Large intestine (tissue), 3 donors: ENCODE measurements around the gene HMGB2. TPM values are rescaled to one million over a fixed set of nuclear protein-coding genes. Genes with fewer than 3 reads are reported as not detected.

Experiments
- DNase-seq, 2 donors: peaks; one replicate each; pipeline versions ENCODE4 v3.0.0 to v3.0.0-alpha.2; 2013
- H3K27ac ChIP-seq: one replicate; pipeline ENCODE4 v1.5.1; 2013; ENCODE audit warnings: low read length
- H3K27me3 ChIP-seq: 2 replicates; pipeline ENCODE4 v1.6.1; 2013; ENCODE audit warnings: low read length; ENCODE audit not compliant: control insufficient read depth, insufficient read depth
- H3K36me3 ChIP-seq: 2 replicates; pipeline ENCODE4 v1.6.1; 2013; ENCODE audit warnings: low read length; ENCODE audit not compliant: control insufficient read depth, insufficient read depth
- H3K4me1 ChIP-seq: one replicate; pipeline ENCODE4 v1.6.1; 2013; ENCODE audit warnings: low read length; ENCODE audit not compliant: control insufficient read depth, insufficient read depth
- H3K4me3 ChIP-seq: one replicate; pipeline ENCODE4 v1.5.1; 2013; ENCODE audit warnings: low read length
- H3K9me3 ChIP-seq: one replicate; pipeline ENCODE4 v1.6.1; 2013; ENCODE audit warnings: mild to moderate bottlenecking, low read depth, low read length, moderate library complexity; ENCODE audit not compliant: control insufficient read depth
- WGBS: methylation state at CpG from one replicate; pipeline ENCODE4 v1.1.5; 2013; ENCODE audit warnings: low lambda C conversion rate; ENCODE audit not compliant: insufficient coverage; 5-methylcytosine and 5-hydroxymethylcytosine counted together
- polyA plus RNA-seq: library from polyadenylated mRNA; unstranded; fragments of 120-200 nt; gene quantifications from one replicate; pipeline ENCODE4 v1.2.1, GENCODE V29; 2013

Gene HMGB2
- polyA plus RNA-seq, 1 donor: 172 TPM

DNA sequence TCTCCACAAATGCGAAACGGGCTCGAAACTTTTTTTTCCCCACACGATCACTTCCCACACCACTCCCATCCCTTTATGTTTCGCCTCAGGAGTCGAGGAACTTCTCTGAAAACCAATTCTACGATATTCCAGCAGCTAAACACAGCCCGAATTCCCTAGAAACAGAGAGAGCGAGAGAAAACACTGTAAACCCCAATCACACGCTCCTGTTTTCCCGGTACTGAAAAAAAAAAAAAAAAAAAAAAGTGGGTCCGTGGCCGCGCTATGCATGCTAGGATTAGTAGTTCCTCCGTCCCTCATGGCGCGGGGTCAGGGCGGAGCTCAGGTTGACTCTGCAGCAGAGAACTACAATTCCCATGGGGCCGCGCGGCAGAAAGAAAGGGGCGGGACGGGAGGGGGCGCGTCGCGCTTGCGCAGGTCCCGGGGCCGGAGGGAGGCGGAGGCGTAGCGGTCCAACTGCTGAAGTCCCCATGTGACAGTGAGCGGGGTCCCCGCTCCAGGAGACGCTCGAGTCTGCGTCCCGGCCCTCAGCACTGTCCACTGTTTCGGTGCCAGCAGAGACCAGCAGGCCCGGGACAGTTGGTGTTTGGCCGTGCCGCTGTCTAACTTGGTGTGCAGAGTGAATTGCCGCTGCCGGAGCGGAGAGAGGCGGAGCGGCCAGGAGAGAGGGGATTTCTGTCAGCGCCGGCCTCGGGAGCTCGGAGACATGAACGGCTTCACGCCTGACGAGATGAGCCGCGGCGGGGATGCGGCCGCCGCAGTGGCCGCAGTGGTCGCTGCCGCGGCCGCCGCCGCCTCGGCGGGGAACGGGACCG is 36.5 kb upstream of the HMGB2 start, which contains the start of gene SAP30:
SAP30 (plus strand) TSS at position 478 of the 815 bp plus-strand sequence; CDS start at position 707, 229 bp downstream.
- WGBS: 0% methylated on average over 3 of the region's 72 CpGs
- Histone ChIP-seq H3K4me1 (no peaks in the 10 kb centered on the region), H3K9me3 (no peaks in the 10 kb centered on the region), H3K27me3 (no peaks in the 10 kb centered on the region), H3K27ac (peak within 1 kb of the TSS; percentile 88), H3K36me3 (peaks cover 1% of the 10 kb centered on the region), H3K4me3 (peak within 1 kb of the TSS; percentile 65)
- peak; percentile 98 to 99 for DNase-seq

DNA sequence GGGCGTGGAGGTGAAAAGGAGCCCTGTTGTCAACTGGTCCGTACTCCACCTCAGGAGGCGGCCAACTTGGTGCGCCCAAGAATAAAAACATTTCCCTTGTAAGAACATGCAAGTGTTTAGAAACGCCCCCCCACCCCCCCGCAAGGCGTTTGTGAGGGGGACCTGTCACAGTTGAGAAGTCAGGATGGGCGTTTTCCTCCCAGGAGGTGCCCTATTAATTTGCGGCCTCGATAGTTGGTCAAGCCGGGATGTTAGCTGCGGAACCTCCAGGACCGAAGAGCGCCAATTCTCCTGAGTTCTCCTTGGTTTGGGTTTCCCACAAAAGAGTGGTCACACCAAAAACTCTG is 35.9 kb upstream of the HMGB2 start:
- Histone ChIP-seq H3K36me3 (no peaks in the 10 kb centered on the region), H3K4me1 (no peaks in the 10 kb centered on the region), H3K9me3 (no peaks in the 10 kb centered on the region), H3K27ac (peak overlapping the region; percentile 88), H3K4me3 (peak overlapping the region; percentile 65), H3K27me3 (no peaks in the 10 kb centered on the region)
- WGBS: no CpG with 5 or more reads among the region's 14 CpGs
- DNase-seq: no peak

DNA sequence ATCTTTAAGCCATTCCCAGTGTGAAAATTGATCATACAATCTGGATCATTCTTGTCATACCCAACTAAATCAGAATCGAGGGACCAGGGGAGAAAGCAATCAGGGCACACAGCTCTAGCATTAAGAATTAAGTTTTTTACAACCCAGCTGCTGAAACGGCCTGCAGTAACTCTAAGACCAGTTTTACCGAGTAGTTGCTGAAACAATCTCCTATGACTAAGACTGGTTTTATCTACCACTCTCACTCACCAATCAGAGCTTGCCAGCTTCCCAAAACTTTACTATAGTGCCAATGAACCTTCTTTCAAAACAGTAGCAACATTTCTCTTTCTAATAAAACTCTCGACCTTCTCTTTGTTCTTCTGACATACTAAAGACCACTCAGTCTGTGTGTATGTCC is 33.8 kb upstream of the HMGB2 start:
- Histone ChIP-seq H3K4me1 (no peaks in the 10 kb centered on the region), H3K27ac (no peak overlapping the region), H3K27me3 (no peaks in the 10 kb centered on the region), H3K4me3 (no peak overlapping the region), H3K36me3 (no peaks in the 10 kb centered on the region), H3K9me3 (no peaks in the 10 kb centered on the region)
- DNase-seq: no peak
- 69% methylated on average over 3 of the region's 4 CpGs for WGBS

DNA sequence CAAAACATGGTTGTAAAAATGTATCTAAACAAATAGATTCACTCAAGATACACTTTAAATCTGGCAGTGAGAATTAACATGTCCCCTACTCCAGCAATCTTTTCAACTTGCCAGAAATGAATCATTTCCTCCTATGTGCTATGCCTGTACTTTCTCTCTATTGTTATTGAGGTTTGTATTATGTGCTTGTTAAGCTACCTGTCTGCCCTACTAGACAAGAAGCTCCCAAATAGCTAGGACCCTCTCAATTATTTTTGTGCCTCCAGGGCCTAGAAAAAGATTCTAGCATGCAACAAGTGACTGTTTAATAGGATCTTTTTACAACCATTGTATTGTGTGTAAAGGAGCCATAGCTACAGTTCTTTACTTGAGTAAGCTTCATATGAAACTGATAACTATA is 33.1 kb upstream of the HMGB2 start:
- DNase-seq: no peak
- H3K9me3 ChIP-seq: no peaks in the 10 kb centered on the region

DNA sequence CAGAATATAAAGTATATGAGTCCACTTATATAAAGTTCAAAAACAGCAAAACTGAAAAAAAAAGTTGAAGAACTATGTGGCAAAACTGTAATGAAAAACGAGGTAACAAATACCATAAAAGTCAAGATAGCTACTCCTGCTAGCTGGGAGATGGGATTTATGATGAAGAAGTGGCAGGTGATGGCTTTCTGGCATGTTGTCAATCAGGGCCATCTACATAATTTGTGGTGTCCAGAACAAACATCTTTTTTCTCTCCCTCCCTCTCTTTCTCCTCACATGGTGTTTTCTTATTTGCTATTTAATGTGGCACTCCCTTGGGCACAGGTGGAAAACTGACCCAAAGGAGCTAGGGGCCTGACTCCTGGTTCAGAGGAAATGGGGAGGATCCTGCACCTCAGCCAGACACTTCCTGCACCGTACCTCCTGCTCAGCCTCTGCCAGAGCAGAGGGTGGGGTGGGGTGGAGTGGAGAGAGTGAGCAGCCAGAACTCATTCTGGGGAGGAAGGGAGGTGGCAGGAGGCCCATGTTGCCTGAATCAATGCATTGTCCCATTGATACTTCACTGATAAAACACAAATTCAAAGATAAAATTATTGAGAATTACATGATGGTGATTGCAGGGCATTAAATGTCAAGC is 31.3 kb upstream of the HMGB2 start:
- Histone ChIP-seq H3K27me3 (no peaks in the 10 kb centered on the region), H3K9me3 (no peaks in the 10 kb centered on the region), H3K27ac (no peak overlapping the region), H3K4me1 (no peaks in the 10 kb centered on the region), H3K36me3 (no peaks in the 10 kb centered on the region), H3K4me3 (no peak overlapping the region)
- 71% methylated on average over 1 of the region's 2 CpGs for WGBS
- DNase-seq: no peak

More for the DNA sequence above, 33.1 kb upstream of the HMGB2 start:
- H3K27me3 ChIP-seq: no peaks in the 10 kb centered on the region
- H3K27ac ChIP-seq: no peak overlapping the region
- no peaks in the 10 kb centered on the region for H3K36me3 ChIP-seq
- no peak overlapping the region for H3K4me3 ChIP-seq
- no peaks in the 10 kb centered on the region for H3K4me1 ChIP-seq

DNA sequence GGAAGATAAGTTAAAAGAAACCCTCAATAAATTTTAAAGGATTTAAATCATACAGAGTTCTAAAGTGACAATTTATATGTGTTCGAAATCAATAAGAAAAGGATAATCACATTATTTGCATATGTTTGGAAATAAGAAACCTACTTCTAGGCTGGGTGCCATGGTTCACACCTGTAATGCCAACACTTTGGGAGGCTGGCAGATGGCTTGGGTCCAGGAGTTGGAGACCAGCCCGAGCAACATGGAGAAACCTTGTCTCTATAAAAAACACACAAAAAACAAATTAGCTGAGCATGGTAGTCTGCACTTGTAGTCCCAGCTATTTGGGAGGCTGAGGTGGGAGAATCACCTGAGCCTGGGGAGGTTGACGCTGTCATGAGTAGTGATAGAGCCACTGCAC is 28.5 kb upstream of the HMGB2 start:
- no peaks in the 10 kb centered on the region for H3K27me3 ChIP-seq
- no peaks in the 10 kb centered on the region for H3K36me3 ChIP-seq
- H3K9me3 ChIP-seq: no peaks in the 10 kb centered on the region
- WGBS: 93% methylated on average over 3 of the region's 3 CpGs
- no peak for DNase-seq
- H3K27ac ChIP-seq: no peak overlapping the region
- H3K4me1 ChIP-seq: no peaks in the 10 kb centered on the region
- H3K4me3 ChIP-seq: no peak overlapping the region

DNA sequence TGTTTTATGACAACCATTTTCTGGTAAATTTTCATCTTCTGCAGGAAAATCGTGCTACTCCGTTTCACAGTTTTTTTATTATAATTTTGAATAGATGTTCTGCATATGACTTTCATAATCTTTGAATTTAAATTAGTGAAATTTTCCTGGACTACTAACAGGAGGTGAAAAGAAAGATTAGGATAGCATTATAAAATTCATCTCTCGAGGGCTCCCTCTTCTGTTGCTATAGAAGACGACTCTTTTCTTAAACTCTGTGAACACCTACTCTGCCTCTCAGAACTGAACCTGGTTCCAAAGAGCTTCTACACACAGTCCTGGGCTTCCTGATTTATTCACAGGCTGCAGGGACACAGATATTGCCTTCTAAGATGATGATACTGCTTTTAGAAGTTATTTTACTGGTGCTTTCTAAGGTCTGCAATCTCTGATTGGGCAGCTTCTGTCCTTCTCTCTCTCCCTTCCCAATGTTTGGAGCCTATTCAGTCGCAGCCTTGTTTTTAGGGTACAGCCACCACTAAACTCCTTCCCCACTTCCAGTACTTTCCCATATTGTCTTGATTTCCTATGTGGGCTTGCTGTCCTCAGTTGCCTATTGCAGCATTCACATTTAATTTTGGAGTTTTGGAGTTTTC is 26.5 kb upstream of the HMGB2 start:
- Histone ChIP-seq H3K27me3 (no peaks in the 10 kb centered on the region), H3K36me3 (no peaks in the 10 kb centered on the region), H3K27ac (no peak overlapping the region), H3K9me3 (no peaks in the 10 kb centered on the region), H3K4me3 (no peak overlapping the region), H3K4me1 (no peaks in the 10 kb centered on the region)
- 100% methylated on average over 1 of the region's 5 CpGs for WGBS
- no peak for DNase-seq

DNA sequence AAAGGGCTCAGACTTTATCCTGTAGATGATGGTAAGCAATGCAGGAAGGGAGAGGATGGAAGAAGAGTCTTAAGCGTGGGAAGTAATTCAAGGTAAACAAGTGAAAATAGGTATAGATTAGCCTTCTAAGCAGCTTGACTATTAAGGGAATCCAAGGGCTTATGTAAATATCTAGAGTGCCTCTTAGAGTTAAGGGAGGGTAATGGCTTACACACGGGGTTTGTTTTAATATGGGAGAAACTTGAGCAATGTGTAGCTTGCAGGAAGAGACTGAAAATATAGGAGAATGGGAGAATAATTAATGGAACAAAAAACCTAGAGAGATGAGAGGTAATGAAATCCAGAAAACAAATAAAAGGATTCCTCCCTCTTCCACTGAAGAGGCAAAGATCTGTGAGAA is 23.8 kb upstream of the HMGB2 start:
- no peak overlapping the region for H3K27ac ChIP-seq
- WGBS: 21% methylated on average over 2 of the region's 2 CpGs
- H3K27me3 ChIP-seq: no peaks in the 10 kb centered on the region
- no peak overlapping the region for H3K4me3 ChIP-seq
- H3K36me3 ChIP-seq: no peaks in the 10 kb centered on the region
- no peaks in the 10 kb centered on the region for H3K4me1 ChIP-seq
- DNase-seq: no peak
- no peaks in the 10 kb centered on the region for H3K9me3 ChIP-seq

DNA sequence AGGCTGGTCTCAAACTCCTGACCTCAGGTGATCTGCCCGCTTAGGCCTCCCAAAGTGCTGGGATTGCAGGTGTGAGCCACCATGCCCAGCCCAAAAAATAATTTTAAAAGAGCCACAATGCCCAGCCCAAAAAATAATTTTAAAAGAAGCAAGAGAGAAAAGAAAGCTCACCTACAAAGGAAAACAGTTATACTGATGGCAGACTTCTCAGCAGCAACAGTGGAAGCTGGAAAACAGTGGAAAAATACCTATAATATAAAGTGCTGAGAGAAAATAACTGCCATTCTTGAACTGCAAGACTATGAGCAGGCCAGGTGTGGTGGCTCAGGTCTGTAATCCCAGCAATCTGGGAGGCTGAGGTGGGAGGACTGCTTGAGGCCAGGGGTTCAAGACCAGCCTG is 13.3 kb upstream of the HMGB2 start:
- Histone ChIP-seq H3K36me3 (no peaks in the 10 kb centered on the region), H3K4me1 (no peaks in the 10 kb centered on the region), H3K4me3 (no peak overlapping the region), H3K27me3 (no peaks in the 10 kb centered on the region), H3K9me3 (no peaks in the 10 kb centered on the region), H3K27ac (no peak overlapping the region)
- DNase-seq: no peak
- WGBS: no CpG with 5 or more reads among the region's 1 CpG

DNA sequence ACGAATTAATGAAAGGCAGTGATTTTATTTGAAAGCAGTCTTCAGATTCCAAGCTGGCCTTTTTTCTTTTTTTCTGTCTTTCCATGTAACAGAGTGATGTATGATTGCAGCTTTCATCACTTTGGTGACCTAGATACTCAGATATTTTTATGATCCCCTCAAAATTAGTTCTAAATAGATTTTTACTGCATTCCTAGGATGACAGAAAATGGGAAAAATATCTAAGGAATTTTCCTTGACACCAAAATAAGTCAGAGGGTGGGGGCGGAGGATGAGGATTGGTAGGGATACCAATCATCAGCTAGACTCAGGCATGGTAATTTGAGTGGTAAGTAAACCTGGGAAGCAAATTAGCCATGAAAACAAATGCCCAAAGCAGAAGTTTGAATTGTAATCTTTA is 11.9 kb upstream of the HMGB2 start:
- Histone ChIP-seq H3K4me3 (no peak overlapping the region), H3K27me3 (no peaks in the 10 kb centered on the region), H3K4me1 (no peaks in the 10 kb centered on the region), H3K9me3 (no peaks in the 10 kb centered on the region), H3K27ac (no peak overlapping the region), H3K36me3 (no peaks in the 10 kb centered on the region)
- no peak for DNase-seq
- 100% methylated on average over 2 of the region's 2 CpGs for WGBS
